NCI-H2196 (cell line): ENCODE data around the gene TMEM123.

ENCODE experiments used
- DNase-seq: peaks from one replicate; lab custom pipeline; 2025; ENCODE audit not compliant: unreplicated experiment; lab: John Stamatoyannopoulos, UW

Gene TMEM123

GRCh38 chr11:102452461-102453301 lies at the start of gene TMEM123:
TSS of gene TMEM123 (minus strand) at chr11:102452765. CDS start at chr11:102452623, 142 bp downstream.
- DNase-seq = peak; percentile 65

- DNase-seq = no peak
Observed at GRCh38 chr11:102500829-102501228, 48.3 kb upstream of the TMEM123 start.

- DNase-seq = no peak
Observed at GRCh38 chr11:102499931-102500330, 47.4 kb upstream of the TMEM123 start.

GRCh38 chr11:102499151-102499550 lies 46.6 kb upstream of the TMEM123 start:
- DNase-seq = no peak

- no peak for DNase-seq
Observed at GRCh38 chr11:102497061-102497460, 44.5 kb upstream of the TMEM123 start.

- peak; percentile 78 for DNase-seq
Observed at GRCh38 chr11:102495161-102496042, 42.8 kb upstream of the TMEM123 start.

- DNase-seq = no peak
Observed at GRCh38 chr11:102494216-102494615, 41.7 kb upstream of the TMEM123 start.

GRCh38 chr11:102493524-102493923 lies 41.0 kb upstream of the TMEM123 start:
- DNase-seq = no peak

GRCh38 chr11:102491969-102492368 lies 39.4 kb upstream of the TMEM123 start:
- no peak for DNase-seq

- no peak for DNase-seq
Observed at GRCh38 chr11:102489186-102490145, 36.9 kb upstream of the TMEM123 start.

GRCh38 chr11:102488208-102488607 lies 35.6 kb upstream of the TMEM123 start:
- DNase-seq = no peak

- no peak for DNase-seq
Observed at GRCh38 chr11:102487214-102487613, 34.6 kb upstream of the TMEM123 start.

GRCh38 chr11:102486584-102486983 lies 34.0 kb upstream of the TMEM123 start:
- DNase-seq = no peak

GRCh38 chr11:102485095-102485722 lies 32.6 kb upstream of the TMEM123 start:
- DNase-seq = no peak

- no peak for DNase-seq
Observed at GRCh38 chr11:102482433-102482832, 29.9 kb upstream of the TMEM123 start.

GRCh38 chr11:102479733-102480132 lies 27.2 kb upstream of the TMEM123 start:
- DNase-seq = no peak

- DNase-seq = no peak
Observed at GRCh38 chr11:102478673-102479299, 26.2 kb upstream of the TMEM123 start.

GRCh38 chr11:102476812-102477211 lies 24.2 kb upstream of the TMEM123 start:
- peak; percentile 60 for DNase-seq

GRCh38 chr11:102476069-102476468 lies 23.5 kb upstream of the TMEM123 start:
- DNase-seq = no peak

- DNase-seq = no peak
Observed at GRCh38 chr11:102473543-102473942, 21.0 kb upstream of the TMEM123 start.
